ENCODE results near the gene MAOB.

DNA sequence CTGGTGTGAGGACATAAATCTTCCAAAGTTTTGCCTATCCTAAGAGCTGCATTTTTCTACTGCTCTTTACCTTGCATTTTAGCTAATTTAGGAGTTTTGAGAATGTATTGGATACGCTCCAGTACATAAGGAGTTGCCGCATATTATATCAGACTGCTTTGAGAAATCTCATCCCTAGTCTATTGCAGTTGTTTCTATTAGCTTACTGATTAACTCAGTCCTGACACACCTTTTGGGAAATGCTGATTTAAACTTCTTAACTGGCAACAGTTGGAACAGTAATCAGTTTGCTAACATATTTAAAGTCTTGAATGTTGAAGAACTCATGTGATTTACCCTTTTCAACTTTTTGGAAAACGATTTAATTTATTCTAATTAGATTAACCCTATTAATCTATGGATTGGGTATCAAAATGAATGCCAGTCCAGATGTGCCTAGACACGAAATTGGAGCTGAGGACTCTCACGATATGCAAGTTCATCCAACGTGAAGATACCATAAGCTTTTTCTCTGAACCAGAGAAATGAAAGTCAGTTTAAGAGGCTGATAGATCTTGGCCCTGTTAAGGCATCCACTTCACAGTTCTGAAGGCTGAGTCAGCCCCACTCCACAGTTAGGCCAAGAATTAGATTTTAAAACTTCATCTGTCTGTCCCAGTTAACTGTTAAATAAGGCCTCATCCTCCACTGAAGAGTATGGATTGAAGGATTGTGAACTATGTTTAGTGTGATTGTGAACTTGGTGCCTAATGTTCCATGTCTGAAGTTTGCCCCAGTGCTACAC, 136.1 kb downstream of the MAOB start:
- TF ChIP-seq, protein P1, sequence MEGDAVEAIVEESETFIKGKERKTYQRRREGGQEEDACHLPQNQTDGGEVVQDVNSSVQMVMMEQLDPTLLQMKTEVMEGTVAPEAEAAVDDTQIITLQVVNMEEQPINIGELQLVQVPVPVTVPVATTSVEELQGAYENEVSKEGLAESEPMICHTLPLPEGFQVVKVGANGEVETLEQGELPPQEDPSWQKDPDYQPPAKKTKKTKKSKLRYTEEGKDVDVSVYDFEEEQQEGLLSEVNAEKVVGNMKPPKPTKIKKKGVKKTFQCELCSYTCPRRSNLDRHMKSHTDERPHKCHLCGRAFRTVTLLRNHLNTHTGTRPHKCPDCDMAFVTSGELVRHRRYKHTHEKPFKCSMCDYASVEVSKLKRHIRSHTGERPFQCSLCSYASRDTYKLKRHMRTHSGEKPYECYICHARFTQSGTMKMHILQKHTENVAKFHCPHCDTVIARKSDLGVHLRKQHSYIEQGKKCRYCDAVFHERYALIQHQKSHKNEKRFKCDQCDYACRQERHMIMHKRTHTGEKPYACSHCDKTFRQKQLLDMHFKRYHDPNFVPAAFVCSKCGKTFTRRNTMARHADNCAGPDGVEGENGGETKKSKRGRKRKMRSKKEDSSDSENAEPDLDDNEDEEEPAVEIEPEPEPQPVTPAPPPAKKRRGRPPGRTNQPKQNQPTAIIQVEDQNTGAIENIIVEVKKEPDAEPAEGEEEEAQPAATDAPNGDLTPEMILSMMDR (IDR thresholded peaks at IDR 0.05) = no peak
- TF ChIP-seq POLR2A (IDR thresholded peaks at IDR 0.05) = no peak
